Effector CD8-positive, alpha-beta T cell (primary cell): ENCODE data around the gene CEACAM8.
A peak's percentile ranks its signal among the peaks of the same experiment; 100 is the strongest.
"Not testable (repeated sequence)": the region's sequence is repeated elsewhere in the genome, so short reads cannot be mapped to it uniquely, and the experiment has no call there.

Source experiments
- DNase-seq: peaks from one replicate; lab custom pipeline; 2025; lab: John Stamatoyannopoulos, UW
- total RNA-seq, 4 experiments: gene quantifications; one replicate each; lab custom pipeline; 2026; lab: John Stamatoyannopoulos, UW

Gene CEACAM8
- total RNA-seq: 0 reads per million in 4 experiments

DNA sequence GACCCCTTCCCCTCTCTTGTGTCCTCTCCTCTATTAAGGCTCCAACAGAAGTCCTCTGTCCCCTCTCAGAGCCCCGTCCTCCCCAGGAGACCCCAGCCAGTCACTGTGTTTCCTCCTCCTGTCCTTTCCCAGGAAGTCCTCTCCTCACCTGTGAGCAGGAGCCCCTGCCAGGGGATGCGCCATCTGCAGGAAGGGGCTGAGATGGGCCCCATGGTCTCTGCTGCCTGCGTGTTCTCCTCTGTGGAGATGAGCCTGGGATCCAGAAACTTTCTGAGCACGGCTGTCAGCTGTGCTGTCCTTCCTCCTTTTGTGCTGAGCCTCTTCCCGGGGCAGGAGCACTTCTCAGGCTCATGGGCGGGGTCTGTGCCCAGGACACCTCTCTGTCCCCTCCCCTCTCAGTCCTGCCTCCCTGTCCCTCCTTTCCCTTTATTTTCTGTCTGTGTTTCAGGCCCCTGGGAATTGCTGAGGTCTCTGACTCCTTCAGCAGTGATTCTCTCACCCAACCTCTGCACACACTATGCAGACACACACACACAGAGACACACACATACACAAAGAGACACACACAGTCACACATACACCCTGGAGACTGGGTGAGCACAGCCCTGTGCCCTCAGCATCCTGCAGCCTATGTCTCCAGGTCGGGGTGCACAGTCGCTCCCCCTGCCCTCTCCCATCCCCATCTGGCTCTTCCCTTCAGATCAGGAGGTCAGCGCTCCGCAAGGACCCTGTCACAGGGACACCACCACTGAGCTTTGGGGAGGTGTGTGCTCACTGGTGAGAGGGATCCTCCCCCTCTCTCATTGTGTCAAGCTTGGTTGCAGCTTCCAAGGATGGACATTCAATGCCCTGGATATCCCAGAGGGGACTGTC, at the start of gene CEACAM8:
CEACAM8 (minus strand) TSS at position 308 of the 873 bp plus-strand sequence; CDS start at position 212, 96 bp downstream.
- DNase-seq: no peak

GRCh38 chr19:42639324-42640092, 44.8 kb upstream of the CEACAM8 start:
- not testable (repeated sequence) for DNase-seq

- DNase-seq: no peak
Measured at GRCh38 chr19:42635233-42635539, 40.5 kb upstream of the CEACAM8 start.

DNA sequence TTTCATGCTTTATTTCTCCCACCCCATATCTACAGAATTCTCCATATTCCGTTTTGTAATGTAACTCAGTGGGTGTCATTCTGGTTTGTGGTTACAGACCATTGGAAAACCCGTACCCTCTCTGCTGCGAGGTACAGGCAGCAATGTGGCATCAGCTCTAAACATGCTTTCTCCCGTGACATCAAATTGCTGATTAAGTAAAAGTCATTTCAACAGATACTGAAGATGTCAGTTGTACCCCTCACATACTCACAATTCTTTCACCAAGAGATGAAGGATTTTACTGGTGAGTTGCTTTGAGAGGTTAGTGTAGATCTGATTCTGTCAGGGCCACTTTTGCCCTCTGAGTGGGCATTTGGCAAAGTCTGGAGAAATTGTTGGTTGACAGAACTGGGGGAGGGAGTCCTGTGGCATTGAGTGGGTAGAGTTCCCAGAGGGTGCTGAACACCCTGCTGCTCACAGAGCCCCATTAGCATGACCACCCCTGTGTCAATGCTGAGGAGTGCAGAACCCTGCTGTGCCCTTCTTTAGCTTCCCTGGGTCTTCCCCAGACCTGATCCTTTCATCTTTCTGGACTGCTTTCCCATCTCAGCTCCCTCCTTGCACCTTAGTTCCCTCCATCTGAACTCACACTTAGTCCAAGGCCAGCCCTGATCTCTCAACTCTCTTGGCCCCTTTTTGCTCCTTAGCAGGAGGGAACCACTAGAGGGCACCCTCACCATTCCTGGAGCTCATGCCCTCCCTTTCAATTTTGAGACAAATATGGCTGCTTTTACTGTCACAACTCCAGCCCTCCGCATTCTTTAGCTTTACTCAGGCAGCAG, 39.9 kb upstream of the CEACAM8 start:
- DNase-seq: no peak

GRCh38 chr19:42629191-42629590, 34.5 kb upstream of the CEACAM8 start:
- DNase-seq: no peak

DNA sequence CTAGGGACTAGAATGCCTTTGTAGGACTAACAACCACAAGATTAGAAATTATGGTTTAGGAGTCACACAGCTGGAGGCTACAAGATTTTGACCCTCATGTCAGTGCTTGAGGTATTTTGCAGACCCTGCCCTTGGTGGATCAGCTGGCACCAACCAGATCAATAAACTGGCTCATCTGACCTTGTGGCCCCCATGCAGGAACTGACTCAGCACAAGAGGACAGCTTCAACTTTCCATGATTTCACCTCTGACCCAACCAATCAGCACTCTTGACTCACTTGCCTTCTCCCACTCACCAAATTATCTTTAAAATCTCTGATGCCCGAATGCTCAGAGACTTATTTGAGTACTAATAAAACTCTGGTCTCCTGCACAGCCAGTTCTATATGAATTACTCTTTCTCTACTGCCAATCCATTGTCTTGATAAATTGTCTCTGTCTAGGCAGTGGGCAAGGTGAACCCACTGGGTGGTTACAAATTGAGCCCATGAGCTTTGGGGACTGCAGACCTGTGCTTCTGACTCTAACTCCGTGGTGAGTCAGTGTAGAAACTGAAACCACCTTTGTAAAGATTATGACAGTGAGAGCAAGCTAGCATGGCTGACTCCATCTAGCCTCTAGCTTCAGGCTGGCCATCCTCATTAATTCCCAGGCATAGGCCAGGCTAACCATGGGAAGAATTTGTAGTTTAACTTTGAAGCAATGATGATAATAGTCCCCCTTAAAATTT, 33.9 kb upstream of the CEACAM8 start:
- DNase-seq: no peak

DNA sequence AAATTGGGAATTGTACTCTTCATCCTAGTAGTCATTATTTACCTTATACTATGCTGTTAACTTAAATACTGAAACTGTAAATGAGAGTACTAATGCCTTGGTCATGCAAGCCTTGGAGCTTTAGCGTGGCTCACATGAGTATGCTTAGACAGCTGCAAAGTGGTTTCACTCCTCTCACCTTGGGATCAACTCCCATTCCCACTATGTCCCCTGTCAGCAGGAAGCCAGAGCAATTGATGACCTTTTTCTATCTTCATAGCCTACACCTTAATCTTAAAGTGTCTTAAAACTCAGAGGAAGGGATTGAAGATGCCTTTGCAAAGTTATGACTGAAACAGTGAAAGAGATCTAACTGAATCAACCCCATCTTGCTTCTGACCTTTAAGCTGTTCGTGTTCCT, 33.2 kb upstream of the CEACAM8 start:
- no peak for DNase-seq

GRCh38 chr19:42626181-42626580, 31.5 kb upstream of the CEACAM8 start:
- DNase-seq: no peak

- DNase-seq: no peak
Measured at GRCh38 chr19:42619271-42619670, 24.5 kb upstream of the CEACAM8 start.

GRCh38 chr19:42613666-42614065, 18.9 kb upstream of the CEACAM8 start:
- DNase-seq: no peak

DNA sequence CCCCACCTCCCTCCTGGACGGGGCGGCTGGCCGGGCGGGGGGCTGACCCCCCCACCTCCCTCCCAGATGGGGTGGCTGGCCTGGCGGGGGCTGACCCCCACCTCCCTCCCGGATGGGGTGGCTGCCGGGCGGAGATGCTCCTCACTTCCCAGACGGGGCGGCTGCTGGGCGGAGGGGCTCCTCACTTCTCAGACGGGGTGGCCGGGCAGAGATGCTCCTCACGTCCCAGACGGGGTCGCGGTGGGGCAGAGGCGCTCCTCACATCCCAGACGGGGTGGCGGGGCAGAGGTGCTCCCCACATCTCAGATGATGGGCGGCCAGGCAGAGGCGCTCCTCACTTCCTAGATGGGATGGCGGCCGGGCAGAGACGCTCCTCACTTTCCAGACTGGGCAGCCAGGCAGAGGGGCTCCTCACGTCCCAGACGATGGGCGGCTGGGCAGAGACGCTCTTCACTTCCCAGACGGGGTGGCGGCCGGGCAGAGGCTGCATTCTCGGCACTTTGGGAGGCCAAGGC, 15.7 kb upstream of the CEACAM8 start:
- not testable (repeated sequence) for DNase-seq

- no peak for DNase-seq
Measured at GRCh38 chr19:42606660-42607351, 12.1 kb upstream of the CEACAM8 start.

DNA sequence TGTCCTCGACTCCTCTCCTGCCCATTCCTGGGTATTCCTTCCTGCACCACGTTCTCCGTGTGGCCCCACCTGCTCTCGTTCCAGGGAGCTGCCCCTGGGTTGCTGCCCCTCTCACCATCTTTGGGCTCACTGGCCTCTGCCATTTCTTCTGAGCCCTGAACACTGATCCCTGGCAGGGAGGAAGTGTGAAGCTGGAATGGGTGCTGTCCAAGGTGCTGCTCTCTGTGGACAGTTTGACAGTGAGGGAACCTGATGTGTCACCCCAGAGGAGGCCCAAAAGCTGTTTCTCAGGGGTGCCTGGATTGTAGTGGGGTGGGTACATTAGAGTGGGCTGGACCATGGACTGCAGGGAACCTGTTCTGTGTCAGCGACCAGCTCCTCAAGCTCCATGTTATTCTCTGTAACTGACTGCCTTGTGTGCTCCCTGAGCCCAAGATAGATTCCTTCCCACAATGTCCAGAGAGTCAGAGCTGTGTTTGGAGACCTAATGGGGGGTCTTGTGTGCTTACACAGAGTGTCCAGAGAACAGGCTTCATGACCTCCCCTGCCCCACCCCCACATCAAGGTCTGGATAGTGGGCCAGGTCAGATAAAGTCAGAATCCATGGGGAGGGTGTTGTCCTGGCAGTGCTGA, 7.2 kb upstream of the CEACAM8 start:
- no peak for DNase-seq

DNA sequence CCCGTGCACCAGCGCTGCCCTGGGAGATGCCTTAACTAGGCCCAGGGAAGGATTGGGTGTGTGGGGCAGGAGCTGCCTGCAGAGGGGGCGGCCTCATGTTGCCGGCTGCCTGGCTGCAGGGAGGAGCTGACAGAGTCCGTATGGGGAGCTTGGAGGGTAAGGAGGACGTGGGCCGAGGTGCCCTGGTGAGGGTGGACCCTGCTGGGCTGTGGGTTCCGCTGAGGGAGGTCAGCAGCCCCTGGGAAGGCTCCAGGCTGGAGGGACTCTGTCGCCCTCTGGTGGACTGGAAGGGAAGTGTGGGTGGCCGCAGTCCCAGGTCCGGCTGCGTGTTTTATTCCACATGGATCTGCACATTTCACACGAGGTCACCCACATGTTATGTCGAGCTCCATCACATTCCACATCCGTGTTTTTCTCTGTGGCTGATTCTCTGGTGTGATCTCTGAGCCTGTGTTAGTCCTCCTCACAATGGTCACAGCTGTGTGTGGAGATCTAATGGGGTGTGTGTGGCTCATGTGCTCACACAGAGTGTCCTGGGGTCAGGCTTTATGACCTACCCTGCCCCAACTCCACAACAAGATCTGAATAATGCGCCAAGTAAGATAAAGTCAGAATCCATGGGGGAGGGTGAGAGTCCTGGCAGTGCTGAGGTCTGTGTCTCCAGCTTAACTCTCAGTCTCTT, 1.8 kb upstream of the CEACAM8 start:
- peak; percentile 4 for DNase-seq

- DNase-seq: no peak
Measured at GRCh38 chr19:42595550-42596172, 937 bp upstream of the CEACAM8 start.

DNA sequence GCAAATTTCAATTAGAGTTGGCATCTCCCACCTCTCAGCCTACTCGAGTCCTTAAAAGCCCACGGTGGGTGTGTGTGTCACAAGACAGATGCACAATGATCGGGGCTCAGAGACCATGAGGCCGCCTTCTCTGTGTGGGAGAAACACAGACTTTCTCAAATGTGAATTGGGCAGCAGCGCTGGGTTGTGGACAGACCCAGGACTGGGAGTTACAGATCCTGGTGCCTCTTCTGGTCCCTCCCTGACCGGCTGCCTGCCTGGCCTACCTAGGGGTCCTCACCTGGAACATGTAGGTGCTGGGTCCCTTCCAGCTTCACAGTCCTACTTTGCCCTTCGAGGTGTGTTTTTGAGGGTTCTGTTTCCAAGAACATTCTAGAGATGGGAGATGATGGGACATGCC, 4.9 kb downstream of the CEACAM8 start:
- no peak for DNase-seq

GRCh38 chr19:42584466-42584865, 10.3 kb downstream of the CEACAM8 start:
- no peak for DNase-seq

DNA sequence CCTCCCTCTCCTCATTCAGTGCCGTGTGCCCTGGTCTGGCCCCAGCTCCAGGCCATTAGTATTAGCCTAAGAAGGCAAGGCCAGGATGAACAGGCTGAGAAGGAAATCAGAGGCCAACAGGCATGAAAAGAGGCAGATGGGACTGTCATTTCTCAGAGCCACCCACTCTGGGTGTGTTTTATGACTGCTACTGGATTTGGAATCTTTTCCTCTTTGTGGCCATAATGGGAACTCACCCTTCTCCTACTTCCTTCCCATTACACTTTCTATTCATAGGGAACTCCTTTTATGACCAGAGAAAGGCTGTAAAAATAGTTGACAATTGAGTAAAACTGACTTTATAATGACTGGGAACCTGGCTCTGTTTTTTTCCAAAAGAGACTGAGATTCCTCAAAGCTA, 17.7 kb downstream of the CEACAM8 start:
- DNase-seq: no peak

GRCh38 chr19:42576241-42576640, 18.5 kb downstream of the CEACAM8 start:
- no peak for DNase-seq
